Cardiac muscle cell (in vitro differentiated cells and primary cell): Measurements from ENCODE around the gene CACNG4. TPM values are rescaled to one million over a fixed set of nuclear protein-coding genes. Genes with fewer than 3 reads are reported as not detected.

Experiments
- DNase-seq, 2 donors: peaks; one replicate each; pipeline versions ENCODE4 v3.0.0 to v3.0.0-alpha.2; 2010 to 2017; ENCODE audit warnings: low read depth in 1 of 2, low spot score in 1 of 2
- H3K27ac ChIP-seq: fragments of 200-600 bp; sonication (generic); 2 replicates; pipeline ENCODE4 v1.5.1; 2016
- H3K27me3 ChIP-seq: fragments of 200-600 bp; sonication (generic); 2 replicates; pipeline ENCODE4 v1.6.0; 2016; ENCODE audit warnings: control low read depth
- H3K36me3 ChIP-seq: fragments of 200-600 bp; sonication (generic); 2 replicates; pipeline ENCODE4 v1.5.1; 2016; ENCODE audit warnings: control low read depth
- H3K4me1 ChIP-seq: fragments of 200-600 bp; sonication (generic); 2 replicates; pipeline ENCODE4 v1.8.1; 2017; ENCODE audit warnings: low read depth, mild to moderate bottlenecking, mixed run types
- H3K4me3 ChIP-seq: fragments of 200-600 bp; sonication (generic); 2 replicates; pipeline ENCODE4 v1.5.1; 2016; ENCODE audit warnings: mild to moderate bottlenecking
- H3K9me3 ChIP-seq: fragments of 200-600 bp; sonication (generic); 2 replicates; pipeline ENCODE4 v1.5.1; 2017; ENCODE audit warnings: low read depth, mild to moderate bottlenecking, control low read depth
- polyA plus RNA-seq: library from polyadenylated mRNA; unstranded; fragments of >200 nt; fragmentation: Nextera tagmentation; extraction: Ambion mirVana; gene quantifications from 2 replicates; pipeline ENCODE4 v1.2.1, GENCODE V29; 2016
- total RNA-seq: library from RNA; depleted of rRNA; stranded (reverse); fragments of >200 nt; gene quantifications from 2 replicates; pipeline ENCODE4 v1.2.3, GENCODE V29; 2016
- TF ChIP-seq, protein P1 (sequence below): IDR thresholded peaks from 2 replicates; pipeline ENCODE4 v1.5.1; 2012; ENCODE audit warnings: low read depth, mild to moderate bottlenecking, low read length

Gene CACNG4
- total and polyA plus RNA-seq, 2 experiments from 2014 or later: 1.2 TPM

- DNase-seq: no peak
- H3K27ac ChIP-seq: no peak overlapping the region
- H3K27me3 ChIP-seq: no peaks in the 10 kb centered on the region
- H3K9me3 ChIP-seq: no peaks in the 10 kb centered on the region
- H3K36me3 ChIP-seq: no peaks in the 10 kb centered on the region
- H3K4me3 ChIP-seq: no peak overlapping the region
- no peaks in the 10 kb centered on the region for H3K4me1 ChIP-seq
- TF ChIP-seq, protein P1, sequence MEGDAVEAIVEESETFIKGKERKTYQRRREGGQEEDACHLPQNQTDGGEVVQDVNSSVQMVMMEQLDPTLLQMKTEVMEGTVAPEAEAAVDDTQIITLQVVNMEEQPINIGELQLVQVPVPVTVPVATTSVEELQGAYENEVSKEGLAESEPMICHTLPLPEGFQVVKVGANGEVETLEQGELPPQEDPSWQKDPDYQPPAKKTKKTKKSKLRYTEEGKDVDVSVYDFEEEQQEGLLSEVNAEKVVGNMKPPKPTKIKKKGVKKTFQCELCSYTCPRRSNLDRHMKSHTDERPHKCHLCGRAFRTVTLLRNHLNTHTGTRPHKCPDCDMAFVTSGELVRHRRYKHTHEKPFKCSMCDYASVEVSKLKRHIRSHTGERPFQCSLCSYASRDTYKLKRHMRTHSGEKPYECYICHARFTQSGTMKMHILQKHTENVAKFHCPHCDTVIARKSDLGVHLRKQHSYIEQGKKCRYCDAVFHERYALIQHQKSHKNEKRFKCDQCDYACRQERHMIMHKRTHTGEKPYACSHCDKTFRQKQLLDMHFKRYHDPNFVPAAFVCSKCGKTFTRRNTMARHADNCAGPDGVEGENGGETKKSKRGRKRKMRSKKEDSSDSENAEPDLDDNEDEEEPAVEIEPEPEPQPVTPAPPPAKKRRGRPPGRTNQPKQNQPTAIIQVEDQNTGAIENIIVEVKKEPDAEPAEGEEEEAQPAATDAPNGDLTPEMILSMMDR: no peak
These were observed 92.4 kb downstream of the CACNG4 start for GRCh38 chr17:67056746-67057490.

DNA sequence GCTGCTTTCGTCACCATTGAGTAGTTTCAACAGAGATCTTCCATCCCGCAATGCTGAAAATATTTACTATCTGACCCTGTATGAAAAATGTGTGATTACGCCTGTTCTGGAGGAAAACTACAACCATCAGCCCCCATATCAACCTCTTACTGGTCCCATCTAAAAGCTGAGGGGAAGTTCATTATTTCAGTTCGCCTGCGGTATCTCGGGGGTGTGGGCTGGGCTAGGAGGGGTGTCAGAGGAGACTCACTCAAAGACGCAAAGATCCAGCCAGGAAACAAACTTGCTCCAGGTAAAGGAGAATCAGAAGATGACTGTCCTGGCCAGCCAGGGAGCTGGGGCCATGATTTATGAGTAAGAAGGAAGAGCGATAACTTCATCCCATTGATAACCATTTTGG, 93.5 kb downstream of the CACNG4 start:
- H3K4me3 ChIP-seq: no peak overlapping the region
- no peaks in the 10 kb centered on the region for H3K27me3 ChIP-seq
- H3K4me1 ChIP-seq: no peaks in the 10 kb centered on the region
- no peak for DNase-seq
- H3K27ac ChIP-seq: no peak overlapping the region
- no peaks in the 10 kb centered on the region for H3K9me3 ChIP-seq
- TF ChIP-seq, protein P1: no peak
- H3K36me3 ChIP-seq: no peaks in the 10 kb centered on the region

DNA sequence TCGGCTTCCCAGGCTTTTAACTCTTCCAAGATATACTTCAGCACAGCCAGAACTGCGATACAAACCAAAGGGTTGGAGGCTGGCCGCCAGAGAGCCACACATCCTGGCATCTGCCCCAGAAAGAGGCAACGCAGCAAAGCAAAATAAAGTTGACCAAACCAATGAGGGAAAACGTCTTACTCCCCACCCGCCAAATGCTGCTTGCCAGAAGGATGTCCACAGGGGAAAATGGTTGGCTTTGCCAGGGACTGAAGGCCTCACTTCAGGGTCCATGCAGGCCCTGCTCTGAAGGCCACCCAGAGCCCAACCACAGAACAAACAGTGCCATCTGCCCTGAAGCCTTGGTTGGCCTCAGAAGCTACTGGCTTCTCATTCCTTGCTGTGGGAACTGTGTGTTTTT, 94.9 kb downstream of the CACNG4 start:
- TF ChIP-seq, protein P1: no peak
- H3K4me3 ChIP-seq: no peak overlapping the region
- no peaks in the 10 kb centered on the region for H3K9me3 ChIP-seq
- no peaks in the 10 kb centered on the region for H3K4me1 ChIP-seq
- H3K27me3 ChIP-seq: no peaks in the 10 kb centered on the region
- peak in 1 of 2 donors; percentile 15 for DNase-seq
- H3K36me3 ChIP-seq: no peaks in the 10 kb centered on the region
- no peak overlapping the region for H3K27ac ChIP-seq

DNA sequence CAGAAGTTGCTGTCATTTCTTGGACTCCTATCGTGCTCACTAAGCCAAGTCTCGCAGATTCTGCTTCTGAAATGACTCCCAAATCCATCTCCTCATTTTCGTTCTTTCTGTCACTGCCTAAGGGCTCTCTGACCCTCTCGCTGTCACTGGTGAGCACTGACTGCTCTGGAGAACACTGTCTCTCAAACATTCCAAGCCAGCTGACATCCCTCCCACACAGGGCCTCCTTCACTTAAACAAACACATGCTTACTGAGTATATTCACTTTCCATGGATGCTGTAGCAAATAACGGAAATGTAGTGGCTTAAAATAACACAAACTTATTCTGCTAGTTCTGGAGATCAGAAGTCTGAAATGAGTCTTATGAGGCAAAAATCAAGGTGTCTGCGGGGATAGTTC, 98.6 kb downstream of the CACNG4 start:
- H3K27me3 ChIP-seq: no peaks in the 10 kb centered on the region
- H3K9me3 ChIP-seq: no peaks in the 10 kb centered on the region
- H3K4me3 ChIP-seq: no peak overlapping the region
- TF ChIP-seq, protein P1: no peak
- no peaks in the 10 kb centered on the region for H3K4me1 ChIP-seq
- no peak for DNase-seq
- no peaks in the 10 kb centered on the region for H3K36me3 ChIP-seq
- no peak overlapping the region for H3K27ac ChIP-seq

GRCh38 chr17:67066717-67067116, 102.2 kb downstream of the CACNG4 start:
- Histone ChIP-seq H3K36me3 (no peaks in the 10 kb centered on the region), H3K9me3 (no peaks in the 10 kb centered on the region), H3K4me1 (peaks cover 4% of the 10 kb centered on the region), H3K4me3 (no peak overlapping the region), H3K27ac (no peak overlapping the region), H3K27me3 (no peaks in the 10 kb centered on the region)
- no peak for DNase-seq
- TF ChIP-seq, protein P1: no peak
